SK-N-SH (cell line): ENCODE results near the gene AKT3. TPM values are rescaled to one million over a fixed set of nuclear protein-coding genes. Genes with fewer than 3 reads are reported as not detected.

Experiments used
- CTCF ChIA-PET: fragments of 300-600, 350-600 bp; formaldehyde crosslinking; extraction: SDS; loops from one replicate; lab custom pipeline; 2021; lab: Yijun Ruan, JAX
- POLR2A ChIA-PET: fragments of 350-600 bp; sonication (Branson Sonifier 250); formaldehyde crosslinking; extraction: SDS; loops from one replicate; lab custom pipeline; 2020; ENCODE audit warnings: antibody characterized with exemption, inconsistent platforms; lab: Yijun Ruan, JAX
- DNase-seq: peaks from one replicate; pipeline ENCODE4 v3.0.0; 2012
- H2AFZ ChIP-seq: fragments of 200-600 bp; sonication (generic); 2 replicates; pipeline ENCODE4 v1.8.1; 2016; ENCODE audit warnings: antibody characterized with exemption, mild to moderate bottlenecking, low read depth
- H3F3A ChIP-seq: fragments of 200-600 bp; sonication (generic); replicated peaks from 2 replicates; pipeline ENCODE3; 2016; ENCODE audit warnings: antibody characterized with exemption, mild to moderate bottlenecking; ENCODE audit not compliant: insufficient read depth
- H3K27ac ChIP-seq, 2 experiments: fragments of 200-500 bp in 1 of 2; fragments of 200-600 bp in 1 of 2; sonication (Bioruptor generic) in 1 of 2; sonication (generic), shearing (Covaris generic) in 1 of 2; 2 replicates each; pipeline versions ENCODE4 v1.5.1 to v1.6.1; 2014 to 2016; ENCODE audit warnings: low read depth in 2 of 2, inconsistent platforms in 1 of 2, low read length in 1 of 2, mild to moderate bottlenecking in 1 of 2, mixed read lengths in 1 of 2
- H3K27me3 ChIP-seq: fragments of 200-600 bp; sonication (generic), shearing (Covaris generic); 2 replicates; pipeline ENCODE4 v1.6.1; 2016; ENCODE audit warnings: mixed run types; ENCODE audit not compliant: insufficient read depth
- H3K36me3 ChIP-seq, 2 experiments: fragments of 200-500 bp in 1 of 2; fragments of 200-600 bp in 1 of 2; sonication (Bioruptor generic) in 1 of 2; sonication (generic) in 1 of 2; replicated peaks in 1 of 2; 2 replicates each; pipeline versions ENCODE3 to v1.5.1; 2014 to 2016; ENCODE audit warnings: low read length in 1 of 2, mild to moderate bottlenecking in 1 of 2; ENCODE audit not compliant: insufficient read depth in 2 of 2, control insufficient read depth in 1 of 2
- H3K4me1 ChIP-seq, 2 experiments: fragments of 200-500 bp in 1 of 2; fragments of 200-600 bp in 1 of 2; sonication (Bioruptor generic) in 1 of 2; sonication (generic), shearing (Covaris generic) in 1 of 2; 2 replicates each; pipeline versions ENCODE4 v1.5.1 to v1.6.1; 2014 to 2016; ENCODE audit warnings: low read depth in 1 of 2, low read length in 1 of 2, mixed run types in 1 of 2; ENCODE audit not compliant: insufficient read depth in 2 of 2, control insufficient read depth in 1 of 2
- H3K4me2 ChIP-seq: fragments of 200-600 bp; sonication (generic), shearing (Covaris generic); 2 replicates; pipeline ENCODE4 v1.6.1; 2017; ENCODE audit warnings: mixed run types
- H3K4me3 ChIP-seq, 2 experiments: fragments of 200-500 bp in 1 of 2; fragments of 200-600 bp in 1 of 2; sonication (Bioruptor generic) in 1 of 2; sonication (generic), shearing (Covaris generic) in 1 of 2; 2 replicates each; pipeline versions ENCODE4 v1.5.1 to v1.8.1; 2014 to 2016; ENCODE audit warnings: low read depth in 2 of 2, inconsistent platforms in 1 of 2, low read length in 1 of 2, mild to moderate bottlenecking in 1 of 2, mixed read lengths in 1 of 2, moderate library complexity in 1 of 2
- H3K79me2 ChIP-seq: fragments of 200-600 bp; sonication (generic); 2 replicates; pipeline ENCODE4 v1.8.1; 2017; ENCODE audit warnings: mild to moderate bottlenecking; ENCODE audit not compliant: insufficient read depth
- H3K9ac ChIP-seq: fragments of 200-600 bp; sonication (generic); 2 replicates; pipeline ENCODE4 v1.6.1; 2017; ENCODE audit warnings: mixed run types
- H3K9me2 ChIP-seq: fragments of 200-600 bp; sonication (generic); 2 replicates; pipeline ENCODE4 v1.6.1; 2017; ENCODE audit warnings: mixed run types
- H3K9me3 ChIP-seq: fragments of 200-600 bp; sonication (generic); 2 replicates; pipeline ENCODE4 v1.6.1; 2017; ENCODE audit warnings: mixed run types, mild to moderate bottlenecking, moderate library complexity
- H4K20me1 ChIP-seq: fragments of 200-600 bp; sonication (generic); 2 replicates; pipeline ENCODE4 v1.6.1; 2017; ENCODE audit warnings: mild to moderate bottlenecking, mixed run types; ENCODE audit not compliant: insufficient read depth
- CHD2 ChIP-seq: fragments of 150-350 bp; IDR thresholded peaks from 2 replicates; pipeline ENCODE4 v1.6.1; 2018; ENCODE audit warnings: low read length; ENCODE audit not compliant: partially characterized antibody
- ELF1 ChIP-seq: IDR thresholded peaks from 2 replicates; pipeline ENCODE4 v1.4.0; 2012
- EP300 ChIP-seq, 2 experiments: IDR thresholded peaks; 2 replicates each; pipeline versions ENCODE4 v1.4.0 to v1.6.1; 2012; ENCODE audit warnings: borderline replicate concordance in 1 of 2, low read depth in 1 of 2, low read length in 1 of 2
- EZH2phosphoT487 ChIP-seq: fragments of 200-600 bp; sonication (generic); IDR thresholded peaks from 2 replicates; pipeline ENCODE4 v1.6.1; 2017; ENCODE audit warnings: low read depth, mixed run types, mild to moderate bottlenecking, antibody characterized with exemption, moderate library complexity, borderline replicate concordance
- FOXJ3 ChIP-seq: sonication (generic); formaldehyde crosslinking; IDR thresholded peaks from 2 replicates; pipeline ENCODE4 v1.5.1; 2020; ENCODE audit warnings: mild to moderate bottlenecking, missing genetic modification reagents
- FOXM1 ChIP-seq: IDR thresholded peaks from 2 replicates; pipeline ENCODE4 v1.4.0; 2012; ENCODE audit warnings: low read depth, mild to moderate bottlenecking
- GABPA ChIP-seq: IDR thresholded peaks from 2 replicates; pipeline ENCODE4 v1.4.0; 2012; ENCODE audit warnings: low read depth, mild to moderate bottlenecking
- IRF3 ChIP-seq: fragments of 150-350 bp; IDR thresholded peaks from 2 replicates; pipeline ENCODE4 v1.6.1; 2016; ENCODE audit warnings: mild to moderate bottlenecking, low read depth, low read length
- MEF2A ChIP-seq: IDR thresholded peaks from 2 replicates; pipeline ENCODE4 v1.4.0; 2012; ENCODE audit warnings: low read depth, borderline replicate concordance
- REST ChIP-seq: IDR thresholded peaks from 2 replicates; pipeline ENCODE4 v1.6.1; 2012; ENCODE audit warnings: mild to moderate bottlenecking, low read depth, low read length, moderate library complexity
- RFX5 ChIP-seq: IDR thresholded peaks from 2 replicates; pipeline ENCODE4 v1.6.1; 2012; ENCODE audit warnings: mild to moderate bottlenecking, improper control_type of control experiment, low read length
- RXRA ChIP-seq: IDR thresholded peaks from 2 replicates; pipeline ENCODE4 v1.4.0; 2012; ENCODE audit warnings: low read depth, mild to moderate bottlenecking, borderline replicate concordance
- SIN3A ChIP-seq: IDR thresholded peaks from 2 replicates; pipeline ENCODE4 v1.6.1; 2012; ENCODE audit warnings: low read depth, mild to moderate bottlenecking, low read length, moderate library complexity, borderline replicate concordance
- SMC3 ChIP-seq: IDR thresholded peaks from 2 replicates; pipeline ENCODE4 v1.6.1; 2012; ENCODE audit warnings: low read depth, low read length, improper control_type of control experiment
- TEAD4 ChIP-seq: IDR thresholded peaks from 2 replicates; pipeline ENCODE4 v1.4.0; 2012; ENCODE audit warnings: mild to moderate bottlenecking, borderline replicate concordance; ENCODE audit not compliant: insufficient read depth
- ZBTB33 ChIP-seq: IDR thresholded peaks from 2 replicates; pipeline ENCODE4 v1.4.0; 2012; ENCODE audit warnings: low read depth, borderline replicate concordance
- WGBS: methylation state at CpG from one replicate; pipeline ENCODE4 v1.1.6; 2017; ENCODE audit warnings: low lambda C conversion rate; 5-methylcytosine and 5-hydroxymethylcytosine counted together
- polyA plus RNA-seq, 3 experiments: library from polyadenylated mRNA; depleted of rRNA; stranded (reverse); fragments of >200 nt; gene quantifications; 2 replicates each; pipeline ENCODE4 v1.2.3, GENCODE V29; 2012
- TF ChIP-seq, protein P1 (sequence below): IDR thresholded peaks from 2 replicates; pipeline ENCODE4; 2012
- TF ChIP-seq, protein P2 (sequence below): IDR thresholded peaks from 2 replicates; pipeline ENCODE4 v1.4.0; 2012; ENCODE audit warnings: low read depth
- TF ChIP-seq, protein P3 (sequence below): fragments of 200-600 bp; sonication (generic); IDR thresholded peaks from 2 replicates; pipeline ENCODE4 v1.6.1; 2017; ENCODE audit warnings: antibody characterized with exemption, mild to moderate bottlenecking, moderate library complexity

The AKT3 gene
- polyA plus RNA-seq, 1 of the 3 experiments (the other 2 are of a cell fraction): 12.7 TPM

- TF ChIP-seq RFX5 (no peak), EZH2phosphoT487 (no peak), MEF2A (no peak)
- TF ChIP-seq, protein P1, sequence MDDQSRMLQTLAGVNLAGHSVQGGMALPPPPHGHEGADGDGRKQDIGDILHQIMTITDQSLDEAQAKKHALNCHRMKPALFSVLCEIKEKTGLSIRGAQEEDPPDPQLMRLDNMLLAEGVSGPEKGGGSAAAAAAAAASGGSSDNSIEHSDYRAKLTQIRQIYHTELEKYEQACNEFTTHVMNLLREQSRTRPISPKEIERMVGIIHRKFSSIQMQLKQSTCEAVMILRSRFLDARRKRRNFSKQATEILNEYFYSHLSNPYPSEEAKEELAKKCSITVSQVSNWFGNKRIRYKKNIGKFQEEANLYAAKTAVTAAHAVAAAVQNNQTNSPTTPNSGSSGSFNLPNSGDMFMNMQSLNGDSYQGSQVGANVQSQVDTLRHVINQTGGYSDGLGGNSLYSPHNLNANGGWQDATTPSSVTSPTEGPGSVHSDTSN: no peak
Measured at GRCh38 chr1:243554686-243555085, 295.4 kb downstream of the AKT3 start (continued).

DNA sequence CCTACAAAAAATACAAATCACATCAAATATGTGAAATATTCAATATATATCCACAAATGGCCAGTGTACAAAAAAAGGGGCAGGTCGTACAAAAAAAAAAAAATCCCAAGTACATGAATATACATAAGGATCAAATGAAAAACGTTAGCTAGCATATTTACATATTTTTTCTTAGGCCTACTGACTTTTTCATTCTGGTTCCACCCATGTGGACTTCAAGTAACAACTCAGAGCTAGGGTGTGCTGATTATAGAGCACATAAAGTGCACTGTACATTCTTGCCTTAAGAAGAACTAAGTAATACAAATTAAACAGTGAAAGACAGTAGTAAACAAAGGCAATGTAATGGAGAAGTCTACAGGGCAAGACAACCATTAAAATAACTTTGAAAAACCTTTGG, 297.0 kb downstream of the AKT3 start:
- 93% methylated on average over 2 of the region's 2 CpGs for WGBS
- H2AFZ ChIP-seq: no peak overlapping the region
- POLR2A ChIA-PET: no interaction called here
- no peaks in the 10 kb centered on the region for H3K9me2 ChIP-seq
- no peak for DNase-seq
- H3K4me1 ChIP-seq: no peaks in the 10 kb centered on the region; a peak in 1 of 4 replicates
- TF ChIP-seq ELF1 (no peak), FOXM1 (no peak), RXRA (no peak), MEF2A (no peak), SMC3 (no peak), CHD2 (no peak), EP300 (IDR thresholded peaks at IDR 0.05; ENCODE audit: borderline replicate concordance in 1 of 2, low read depth in 1 of 2, low read length in 1 of 2) (no peak), SIN3A (no peak), GABPA (no peak), IRF3 (no peak), ZBTB33 (no peak), RFX5 (no peak), FOXJ3 (CRISPR knock-in tag) (no peak), TEAD4 (no peak), REST (no peak)
- TF ChIP-seq, protein P2, sequence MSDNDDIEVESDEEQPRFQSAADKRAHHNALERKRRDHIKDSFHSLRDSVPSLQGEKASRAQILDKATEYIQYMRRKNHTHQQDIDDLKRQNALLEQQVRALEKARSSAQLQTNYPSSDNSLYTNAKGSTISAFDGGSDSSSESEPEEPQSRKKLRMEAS: no peak
- TF ChIP-seq, protein P3, sequence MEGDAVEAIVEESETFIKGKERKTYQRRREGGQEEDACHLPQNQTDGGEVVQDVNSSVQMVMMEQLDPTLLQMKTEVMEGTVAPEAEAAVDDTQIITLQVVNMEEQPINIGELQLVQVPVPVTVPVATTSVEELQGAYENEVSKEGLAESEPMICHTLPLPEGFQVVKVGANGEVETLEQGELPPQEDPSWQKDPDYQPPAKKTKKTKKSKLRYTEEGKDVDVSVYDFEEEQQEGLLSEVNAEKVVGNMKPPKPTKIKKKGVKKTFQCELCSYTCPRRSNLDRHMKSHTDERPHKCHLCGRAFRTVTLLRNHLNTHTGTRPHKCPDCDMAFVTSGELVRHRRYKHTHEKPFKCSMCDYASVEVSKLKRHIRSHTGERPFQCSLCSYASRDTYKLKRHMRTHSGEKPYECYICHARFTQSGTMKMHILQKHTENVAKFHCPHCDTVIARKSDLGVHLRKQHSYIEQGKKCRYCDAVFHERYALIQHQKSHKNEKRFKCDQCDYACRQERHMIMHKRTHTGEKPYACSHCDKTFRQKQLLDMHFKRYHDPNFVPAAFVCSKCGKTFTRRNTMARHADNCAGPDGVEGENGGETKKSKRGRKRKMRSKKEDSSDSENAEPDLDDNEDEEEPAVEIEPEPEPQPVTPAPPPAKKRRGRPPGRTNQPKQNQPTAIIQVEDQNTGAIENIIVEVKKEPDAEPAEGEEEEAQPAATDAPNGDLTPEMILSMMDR: no peak
- TF ChIP-seq, protein P1: no peak
- no peaks in the 10 kb centered on the region for H4K20me1 ChIP-seq
- H3K79me2 ChIP-seq: no peaks in the 10 kb centered on the region; the same call in 1 of the 2 replicates
- H3K4me2 ChIP-seq: no peak overlapping the region
- peaks cover 7 to 15% of the 10 kb centered on the region in 2 experiments for H3K36me3 ChIP-seq
- no peaks in the 10 kb centered on the region for H3K9me3 ChIP-seq
- H3K4me3 ChIP-seq: no peak overlapping the region
- peaks cover 3% of the 10 kb centered on the region for H3F3A ChIP-seq
- CTCF ChIA-PET: interaction anchor here (0.6 kb wide), 1 partner anchor 137 kb away, joined by 3 read pairs; no protein-coding TSS in a partner anchor
- no peaks in the 10 kb centered on the region for H3K27me3 ChIP-seq
- H3K9ac ChIP-seq: no peak overlapping the region
- H3K27ac ChIP-seq: no peak overlapping the region
